DMS 273 treated with DMSO at 0.1 percent for 48 hours (cell line): ENCODE data around the gene GLI2.

Experiments used
- DNase-seq: peaks from one replicate; lab custom pipeline; 2025; lab: John Stamatoyannopoulos, UW

The GLI2 gene

GRCh38 chr2:120758181-120759144, 22.8 kb downstream of the GLI2 start:
- DNase-seq = no peak

DNA sequence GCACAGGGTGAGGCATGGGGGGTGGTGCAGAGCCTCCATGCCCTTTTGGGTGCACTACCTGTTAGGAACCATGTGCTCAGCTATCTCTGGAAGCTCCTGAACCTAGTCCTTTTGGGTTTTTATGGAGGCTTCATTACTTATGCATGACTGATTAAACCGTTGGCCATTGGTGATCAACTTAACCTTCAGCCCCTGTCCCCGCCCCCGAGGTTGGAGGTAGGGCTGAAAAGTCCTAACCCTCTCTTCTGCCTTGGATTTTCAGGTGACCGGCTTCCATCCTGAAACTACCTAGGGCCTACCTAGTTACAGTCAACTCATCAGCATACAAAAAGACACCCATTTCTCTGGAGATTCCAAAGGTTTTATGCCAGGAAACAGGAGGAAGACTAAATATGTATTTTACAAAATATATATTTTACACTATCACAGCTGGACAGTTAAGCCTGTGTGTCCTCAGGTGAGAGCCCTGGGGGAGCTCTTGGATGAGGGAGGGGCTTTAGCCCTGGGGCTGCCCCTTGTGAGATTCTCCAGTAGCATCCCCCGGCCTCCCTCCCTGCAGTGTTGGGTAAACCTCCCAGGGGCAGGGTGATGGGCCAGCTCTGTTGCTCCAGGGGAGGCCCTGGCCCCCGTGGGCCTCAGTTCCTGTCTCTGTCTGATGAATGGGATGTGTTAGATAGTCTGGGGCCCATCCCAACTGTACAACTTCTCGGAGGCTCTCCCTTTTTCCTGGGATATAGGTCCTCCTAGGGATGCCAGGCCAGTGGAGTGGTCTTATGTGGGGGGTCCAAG, 24.1 kb downstream of the GLI2 start:
- no peak for DNase-seq

DNA sequence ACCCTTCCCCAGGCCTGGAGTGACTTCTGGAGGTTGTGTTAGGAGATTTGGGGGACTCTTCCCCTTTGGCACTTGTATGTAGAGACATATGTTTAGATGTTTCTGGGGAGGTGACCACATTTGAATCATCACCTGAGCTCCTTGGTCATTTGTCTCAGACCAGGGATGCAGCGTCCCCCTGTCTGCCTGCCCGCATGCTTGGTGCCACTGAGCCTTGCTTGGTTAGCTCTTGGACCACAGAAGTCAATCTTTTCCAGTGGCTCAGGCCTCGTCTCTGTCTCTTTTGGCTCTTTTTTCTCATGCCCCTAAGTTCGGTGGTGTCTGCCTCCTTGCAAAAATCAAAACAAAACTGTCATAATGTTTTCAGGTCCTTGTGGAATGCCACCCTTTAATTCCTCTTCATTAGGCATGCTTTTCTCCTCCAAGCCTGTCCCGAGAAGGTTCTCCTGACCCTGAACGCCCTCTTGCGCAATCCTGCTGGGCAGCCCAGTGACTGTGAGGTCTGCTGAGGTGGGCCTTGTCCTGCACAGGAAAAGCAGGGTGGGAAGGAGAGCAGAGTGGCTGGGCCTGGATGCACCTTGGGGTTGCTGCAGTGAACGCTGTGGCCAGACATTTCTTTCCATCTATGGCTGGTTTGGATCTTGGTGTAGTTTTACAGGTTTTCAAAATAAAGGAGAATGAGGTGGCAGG, 24.9 kb downstream of the GLI2 start:
- DNase-seq = no peak

GRCh38 chr2:120761164-120761861, 25.6 kb downstream of the GLI2 start:
- no peak for DNase-seq

- DNase-seq = no peak
Observed at GRCh38 chr2:120761911-120762310, 26.2 kb downstream of the GLI2 start.

GRCh38 chr2:120762341-120763061, 26.8 kb downstream of the GLI2 start:
- no peak for DNase-seq

DNA sequence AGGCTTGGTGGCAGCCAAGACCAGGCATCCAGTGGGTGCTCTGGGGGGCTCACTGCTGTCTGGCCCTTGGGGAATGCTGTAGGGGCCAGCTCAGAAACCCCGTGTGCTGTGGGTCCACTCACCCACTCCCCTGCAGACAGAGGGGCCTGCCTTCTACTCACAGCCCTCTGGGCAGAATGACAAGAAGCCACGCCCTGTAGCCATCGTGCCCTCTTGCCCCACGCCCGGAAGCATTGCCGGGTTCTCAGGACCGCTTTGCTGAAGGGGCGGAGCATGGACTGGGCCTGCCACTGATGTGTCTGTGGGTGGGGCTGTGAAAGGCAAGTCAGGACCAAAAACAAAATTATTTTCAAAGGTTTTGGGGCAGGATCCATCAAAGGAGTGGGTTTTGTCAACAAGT, 27.8 kb downstream of the GLI2 start:
- no peak for DNase-seq

DNA sequence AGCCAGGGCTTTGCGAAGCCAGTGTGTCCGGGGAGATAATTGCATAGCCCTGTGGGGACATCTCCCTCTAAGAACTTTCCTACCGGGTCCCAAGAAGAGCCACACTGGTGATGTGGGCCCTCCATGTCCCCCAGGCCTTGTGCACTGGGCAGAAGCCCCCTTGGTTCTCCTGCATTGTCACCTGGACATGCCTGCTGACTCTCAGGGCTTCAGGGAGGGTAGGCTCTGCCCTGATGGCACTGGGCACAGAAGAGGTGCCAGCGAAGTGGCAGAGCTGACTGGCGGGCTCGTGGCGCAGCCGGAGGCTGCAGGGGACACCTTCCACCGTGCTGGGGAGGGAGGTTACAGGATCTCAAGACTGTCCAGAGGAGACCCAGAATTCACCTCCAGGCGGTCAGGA, 28.3 kb downstream of the GLI2 start:
- no peak for DNase-seq

DNA sequence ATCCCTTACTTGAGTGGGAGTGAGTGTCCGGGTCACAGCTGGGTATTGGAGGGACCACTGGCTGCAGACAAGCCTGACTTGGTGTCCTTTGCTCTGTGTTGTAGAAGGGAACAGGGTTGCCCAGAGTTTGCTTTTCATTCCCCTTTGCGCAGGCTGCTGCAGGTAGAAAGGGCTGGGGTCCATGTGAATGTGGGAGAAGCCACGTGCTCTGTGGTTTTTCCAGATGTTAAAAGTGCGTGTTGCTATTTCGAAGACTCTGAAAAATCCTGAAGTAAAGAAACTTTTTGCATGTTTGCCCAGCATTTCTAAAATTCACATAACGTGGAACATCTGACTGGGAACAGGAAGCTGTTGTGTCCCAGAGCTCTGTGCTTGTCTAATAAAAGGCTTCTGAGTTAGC, 28.8 kb downstream of the GLI2 start:
- DNase-seq = no peak

GRCh38 chr2:120764991-120765677, 29.5 kb downstream of the GLI2 start:
- no peak for DNase-seq

DNA sequence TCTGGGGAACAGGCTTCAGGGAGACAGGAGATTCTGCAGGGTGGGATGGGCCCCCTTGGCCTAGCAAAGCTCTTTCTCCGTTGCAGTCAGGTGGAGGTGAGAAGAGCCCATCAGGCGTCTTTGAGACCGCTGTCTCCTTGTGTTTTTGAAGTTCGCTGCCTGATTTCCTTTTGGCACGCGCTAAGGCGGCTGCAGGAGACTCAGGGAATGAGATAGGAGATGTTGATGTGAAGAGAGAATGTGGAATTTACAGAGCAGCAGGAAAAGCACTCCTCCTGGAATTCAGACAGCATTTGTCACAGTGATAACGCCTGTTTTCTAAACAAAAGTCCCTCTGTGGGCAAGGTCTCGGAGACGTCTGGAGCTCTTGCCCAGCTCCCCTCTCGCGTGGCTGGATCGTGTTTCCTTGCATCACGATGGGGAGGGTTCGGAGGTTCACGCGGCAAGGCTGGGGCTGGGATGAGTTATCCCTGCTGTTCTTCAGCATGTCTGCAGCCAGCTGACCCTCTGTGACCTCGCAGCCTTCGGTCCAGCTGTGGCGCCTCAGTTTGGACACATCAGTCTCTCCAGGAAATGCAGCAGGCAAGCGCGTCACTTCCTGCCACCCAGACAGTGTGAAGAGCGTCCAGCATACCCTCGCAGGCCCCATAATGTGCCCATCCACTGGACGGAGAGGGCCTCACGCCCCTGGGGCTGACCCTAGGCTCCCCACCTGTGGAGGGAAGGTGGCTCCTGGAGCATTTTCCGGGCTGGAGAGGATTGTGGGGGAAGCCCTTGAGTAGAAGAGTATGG, 30.2 kb downstream of the GLI2 start:
- DNase-seq = no peak

- DNase-seq = no peak
Observed at GRCh38 chr2:120766470-120767351, 31.0 kb downstream of the GLI2 start.

- no peak for DNase-seq
Observed at GRCh38 chr2:120767486-120768005, 31.9 kb downstream of the GLI2 start.

GRCh38 chr2:120768112-120769048, 32.7 kb downstream of the GLI2 start:
- no peak for DNase-seq

GRCh38 chr2:120769076-120769786, 33.6 kb downstream of the GLI2 start:
- DNase-seq = no peak

DNA sequence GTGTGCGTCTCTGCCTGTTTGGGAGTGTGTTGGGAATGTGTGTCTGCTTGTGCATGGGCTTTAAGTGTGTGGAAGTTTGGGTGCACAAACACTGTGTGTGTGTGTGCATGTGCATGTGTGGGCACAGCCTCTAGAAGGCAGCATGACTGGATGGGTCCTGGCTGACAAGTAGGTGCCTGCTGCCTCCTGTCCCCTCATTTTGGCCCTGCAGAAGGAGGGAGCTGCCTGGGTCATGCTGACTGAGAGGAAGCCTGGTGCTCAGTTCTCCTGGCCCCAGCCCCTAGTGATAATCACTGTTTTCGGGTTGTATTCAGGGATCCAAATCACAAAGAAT, 34.1 kb downstream of the GLI2 start:
- DNase-seq = no peak

GRCh38 chr2:120770176-120770575, 34.5 kb downstream of the GLI2 start:
- DNase-seq = no peak
